A673 (cell line): ENCODE measurements around the gene PTGES2. TPM values are rescaled to one million over a fixed set of nuclear protein-coding genes. Genes with fewer than 3 reads are reported as not detected.

Experiments
- BruUV-seq: library from RNA; stranded (reverse); fragments of 400-500 nt; replicated peaks from 2 replicates; lab custom pipeline; 2021; lab: Mats Ljungman, UMichigan
- CTCF ChIA-PET: fragments of 300-600 bp; sonication (Branson Sonifier 250); formaldehyde crosslinking; loops from one replicate; lab custom pipeline; 2022; ENCODE audit warnings: antibody characterized with exemption; lab: Charles Lee
- POLR2A ChIA-PET: fragments of 300-600 bp; sonication (Branson Sonifier 250); formaldehyde crosslinking; loops from one replicate; lab custom pipeline; 2022; ENCODE audit warnings: antibody characterized with exemption; ENCODE audit not compliant: low non-redundant PET; lab: Charles Lee
- DNase-seq: peaks from one replicate; pipeline ENCODE4 v3.0.0-alpha.2; 2015; ENCODE audit warnings: low spot score
- H3K27ac ChIP-seq: fragments of 200-600 bp; sonication (generic); 2 replicates; pipeline ENCODE4 v1.5.1; 2016; ENCODE audit warnings: mixed run types, low read depth, mild to moderate bottlenecking, mixed read lengths, antibody characterized with exemption, low read length; ENCODE audit not compliant: poor library complexity, severe bottlenecking
- H3K27me3 ChIP-seq: fragments of 200-600 bp; sonication (generic); replicated peaks from 2 replicates; pipeline ENCODE4 v1.6.1; 2017; ENCODE audit warnings: mixed run types, low read depth, mild to moderate bottlenecking, mixed read lengths, antibody characterized with exemption, low read length; ENCODE audit not compliant: insufficient read depth, poor library complexity
- H3K36me3 ChIP-seq: fragments of 200-600 bp; sonication (generic); 2 replicates; pipeline ENCODE4 v1.6.1; 2016; ENCODE audit warnings: mixed run types, mild to moderate bottlenecking, mixed read lengths, antibody characterized with exemption, low read length; ENCODE audit not compliant: insufficient read depth, poor library complexity, severe bottlenecking
- H3K4me1 ChIP-seq: fragments of 200-600 bp; sonication (generic); 2 replicates; pipeline ENCODE4 v1.6.1; 2017; ENCODE audit warnings: mixed run types, mild to moderate bottlenecking, mixed read lengths, antibody characterized with exemption, low read length; ENCODE audit not compliant: insufficient read depth, poor library complexity, severe bottlenecking
- H3K4me3 ChIP-seq: fragments of 200-600 bp; sonication (generic); 2 replicates; pipeline ENCODE4 v1.5.1; 2016; ENCODE audit warnings: low read depth, mixed run types, mild to moderate bottlenecking, mixed read lengths, low read length; ENCODE audit not compliant: poor library complexity, severe bottlenecking
- H3K9me3 ChIP-seq: fragments of 200-600 bp; sonication (generic); 2 replicates; pipeline ENCODE4 v1.6.1; 2016; ENCODE audit warnings: mixed run types, low read depth, mild to moderate bottlenecking, mixed read lengths, antibody characterized with exemption, low read length; ENCODE audit not compliant: poor library complexity, severe bottlenecking
- EZH2 ChIP-seq: fragments of 200-600 bp; sonication (generic); IDR thresholded peaks from 2 replicates; pipeline ENCODE4 v1.6.1; 2017; ENCODE audit warnings: borderline replicate concordance, low read depth, mild to moderate bottlenecking, mixed read lengths, antibody characterized with exemption, low read length; ENCODE audit not compliant: poor library complexity, severe bottlenecking
- intact Hi-C: fragments of 100-400 bp; cut with micrococcal nuclease; formaldehyde crosslinking; loops from one replicate; pipeline ENCODE4 v1.10.0; 2022; ENCODE audit not compliant: unreplicated experiment
- total RNA-seq: library from RNA; stranded (reverse); gene quantifications from 2 replicates; pipeline ENCODE4 v1.2.3, GENCODE V29; 2021
- TF ChIP-seq, protein P1 (sequence below): fragments of 300-800, 200-600 bp; sonication (generic); conservative IDR thresholded peaks from 2 replicates; pipeline ENCODE4 v1.5.1; 2017; ENCODE audit warnings: low read depth, mild to moderate bottlenecking, antibody characterized with exemption, low read length, moderate library complexity, mixed read lengths

The PTGES2 gene
- total RNA-seq, 1 experiment from 2014 or later = 122 TPM

GRCh38 chr9:128106940-128107467 lies 20.5 kb downstream of the PTGES2 start:
- Histone ChIP-seq H3K27me3 (no peaks in the 10 kb centered on the region), H3K4me1 (no peaks in the 10 kb centered on the region), H3K36me3 (peaks cover 60% of the 10 kb centered on the region), H3K4me3 (no peak overlapping the region), H3K27ac (no peak overlapping the region), H3K9me3 (no peaks in the 10 kb centered on the region)
- ChIA-PET POLR2A (no interaction called here), CTCF (interaction anchor here (0.5 kb wide), 1 partner anchor 27 kb away, joined by 6 read pairs; no protein-coding TSS in a partner anchor)
- intact Hi-C loops = no loop called here
- DNase-seq = no peak
- TF ChIP-seq, protein P1, sequence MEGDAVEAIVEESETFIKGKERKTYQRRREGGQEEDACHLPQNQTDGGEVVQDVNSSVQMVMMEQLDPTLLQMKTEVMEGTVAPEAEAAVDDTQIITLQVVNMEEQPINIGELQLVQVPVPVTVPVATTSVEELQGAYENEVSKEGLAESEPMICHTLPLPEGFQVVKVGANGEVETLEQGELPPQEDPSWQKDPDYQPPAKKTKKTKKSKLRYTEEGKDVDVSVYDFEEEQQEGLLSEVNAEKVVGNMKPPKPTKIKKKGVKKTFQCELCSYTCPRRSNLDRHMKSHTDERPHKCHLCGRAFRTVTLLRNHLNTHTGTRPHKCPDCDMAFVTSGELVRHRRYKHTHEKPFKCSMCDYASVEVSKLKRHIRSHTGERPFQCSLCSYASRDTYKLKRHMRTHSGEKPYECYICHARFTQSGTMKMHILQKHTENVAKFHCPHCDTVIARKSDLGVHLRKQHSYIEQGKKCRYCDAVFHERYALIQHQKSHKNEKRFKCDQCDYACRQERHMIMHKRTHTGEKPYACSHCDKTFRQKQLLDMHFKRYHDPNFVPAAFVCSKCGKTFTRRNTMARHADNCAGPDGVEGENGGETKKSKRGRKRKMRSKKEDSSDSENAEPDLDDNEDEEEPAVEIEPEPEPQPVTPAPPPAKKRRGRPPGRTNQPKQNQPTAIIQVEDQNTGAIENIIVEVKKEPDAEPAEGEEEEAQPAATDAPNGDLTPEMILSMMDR = no peak
- TF ChIP-seq EZH2 = no peak
- BruUV-seq = no TSS peak

DNA sequence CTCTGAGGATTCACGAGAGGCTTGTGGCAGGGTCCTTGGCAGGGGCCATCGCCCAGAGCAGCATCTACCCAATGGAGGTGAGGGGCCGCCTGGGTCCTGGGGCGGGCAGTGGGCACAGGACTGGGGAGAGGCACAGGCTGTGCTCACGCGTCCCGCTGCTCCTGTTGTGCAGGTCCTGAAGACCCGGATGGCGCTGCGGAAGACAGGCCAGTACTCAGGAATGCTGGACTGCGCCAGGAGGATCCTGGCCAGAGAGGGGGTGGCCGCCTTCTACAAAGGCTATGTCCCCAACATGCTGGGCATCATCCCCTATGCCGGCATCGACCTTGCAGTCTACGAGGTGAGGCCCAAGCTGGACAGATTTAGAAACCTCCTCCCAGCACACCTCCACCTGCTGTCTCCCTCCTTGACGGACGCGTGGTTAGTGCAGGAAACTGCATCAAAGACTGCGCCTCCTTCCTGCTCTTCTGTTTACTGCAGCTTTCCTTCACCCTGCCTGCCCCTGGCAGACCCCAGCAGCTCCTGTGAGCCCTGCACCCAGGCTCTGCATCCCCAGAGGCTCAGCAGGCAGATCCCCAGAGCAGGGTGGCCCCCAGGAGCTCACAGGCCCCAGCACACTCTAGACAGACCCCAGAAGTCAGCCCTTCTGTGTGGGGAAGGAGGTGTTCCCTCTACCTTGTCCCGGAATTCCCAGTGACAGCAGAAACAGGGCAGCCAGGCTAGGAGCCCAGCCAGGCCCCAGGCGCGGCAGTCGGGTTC lies 21.2 kb downstream of the PTGES2 start:
- H3K27ac ChIP-seq = no peak overlapping the region
- ChIA-PET POLR2A (no interaction called here), CTCF (no interaction called here)
- TF ChIP-seq, protein P1 = no peak
- TF ChIP-seq EZH2 = no peak
- DNase-seq = no peak
- H3K4me3 ChIP-seq = no peak overlapping the region
- H3K27me3 ChIP-seq = no peaks in the 10 kb centered on the region
- H3K9me3 ChIP-seq = no peaks in the 10 kb centered on the region
- BruUV-seq = no TSS peak
- no peaks in the 10 kb centered on the region for H3K4me1 ChIP-seq
- peaks cover 65% of the 10 kb centered on the region for H3K36me3 ChIP-seq
- intact Hi-C loops = no loop called here

GRCh38 chr9:128105538-128106175 lies 21.9 kb downstream of the PTGES2 start:
- Histone ChIP-seq H3K4me1 (no peaks in the 10 kb centered on the region), H3K27me3 (no peaks in the 10 kb centered on the region), H3K36me3 (peaks cover 72% of the 10 kb centered on the region), H3K4me3 (no peak overlapping the region), H3K27ac (no peak overlapping the region), H3K9me3 (no peaks in the 10 kb centered on the region)
- TF ChIP-seq, protein P1 = no peak
- TF ChIP-seq EZH2 = no peak
- no peak for DNase-seq
- no TSS peak for BruUV-seq
- POLR2A ChIA-PET = interaction anchor here (0.5 kb wide), 1 partner anchor 562 kb away, joined by 6 read pairs; no protein-coding TSS in a partner anchor
- intact Hi-C loops = no loop called here
- CTCF ChIA-PET = no interaction called here
